NOMO-1 (cell line): ENCODE results near the gene SLC16A4.

Source experiments
- DNase-seq, 2 experiments: peaks; one replicate each; lab custom pipeline; 2025; ENCODE audit not compliant: unreplicated experiment in 2 of 2; lab: John Stamatoyannopoulos, UW

SLC16A4 gene

GRCh38 chr1:110370827-110371226 lies 20.0 kb downstream of the SLC16A4 start:
- no peak for DNase-seq

GRCh38 chr1:110364221-110364620 lies 26.6 kb downstream of the SLC16A4 start:
- no peak for DNase-seq

- no peak for DNase-seq
Measured at GRCh38 chr1:110361856-110362255, 29.0 kb downstream of the SLC16A4 start.

- peak; percentile 20 to 29 for DNase-seq
Measured at GRCh38 chr1:110360431-110360830, 30.4 kb downstream of the SLC16A4 start.

- DNase-seq = no peak
Measured at GRCh38 chr1:110356379-110356778, 34.4 kb downstream of the SLC16A4 start.

GRCh38 chr1:110355321-110355720 lies 35.5 kb downstream of the SLC16A4 start:
- DNase-seq = no peak

- DNase-seq = no peak
Measured at GRCh38 chr1:110350360-110350759, 40.5 kb downstream of the SLC16A4 start.

- no peak for DNase-seq
Measured at GRCh38 chr1:110348771-110349170, 42.1 kb downstream of the SLC16A4 start.

GRCh38 chr1:110348050-110348449 lies 42.8 kb downstream of the SLC16A4 start:
- no peak for DNase-seq

GRCh38 chr1:110347182-110347893 lies 43.5 kb downstream of the SLC16A4 start:
- no peak for DNase-seq

GRCh38 chr1:110346690-110347089 lies 44.1 kb downstream of the SLC16A4 start:
- DNase-seq = no peak

GRCh38 chr1:110345480-110345879 lies 45.3 kb downstream of the SLC16A4 start:
- no peak for DNase-seq

- DNase-seq = no peak
Measured at GRCh38 chr1:110344152-110344551, 46.7 kb downstream of the SLC16A4 start.

GRCh38 chr1:110343249-110343648 lies 47.6 kb downstream of the SLC16A4 start:
- no peak for DNase-seq

GRCh38 chr1:110341872-110342331 lies 48.9 kb downstream of the SLC16A4 start:
- DNase-seq = peak in 1 of 2 experiments; percentile 24

- DNase-seq = no peak
Measured at GRCh38 chr1:110341146-110341871, 49.5 kb downstream of the SLC16A4 start.

GRCh38 chr1:110340207-110340468 lies 50.7 kb downstream of the SLC16A4 start:
- DNase-seq = no peak

GRCh38 chr1:110339407-110340206 lies 51.2 kb downstream of the SLC16A4 start:
- DNase-seq = peak; percentile 23 to 52

GRCh38 chr1:110338886-110339406 lies 51.9 kb downstream of the SLC16A4 start, which contains the start of gene RBM15:
TSS of gene RBM15 (plus strand) at chr1:110339377. CDS start at chr1:110339406, 29 bp downstream.
- peak; percentile 100 for DNase-seq

- DNase-seq = peak; percentile 93
Measured at GRCh38 chr1:110338309-110338885, 52.4 kb downstream of the SLC16A4 start.
